SK-MEL-5 (cell line): Measurements from ENCODE around the gene HIP1. TPM values are rescaled to one million over a fixed set of nuclear protein-coding genes. Genes with fewer than 3 reads are reported as not detected.
"Not testable (repeated sequence)": the region's sequence is repeated elsewhere in the genome, so short reads cannot be mapped to it uniquely, and the experiment has no call there.

Source experiments
- DNase-seq: peaks from one replicate; pipeline ENCODE4 v3.0.0-alpha.2; 2016; ENCODE audit warnings: low read depth, low spot score
- in situ Hi-C: cut with HindIII; loops from 2 replicates; pipeline ENCODE4 v1.10.0; 2016; ENCODE audit warnings: low sequenced_read_pairs, high pct_unique_total_duplicates, low pct_unique_long_range_greater_than_20kb
- total RNA-seq: library from RNA; depleted of rRNA; stranded (reverse); fragments of >200 nt; shearing (Covaris generic); gene quantifications from 2 replicates; pipeline ENCODE4 v1.2.3, GENCODE V29; 2014

The HIP1 gene
- total RNA-seq, 1 experiment from 2014 or later = 44.5 TPM

GRCh38 chr7:75721922-75722321 lies 16.8 kb downstream of the HIP1 start:
- in situ Hi-C loops, DNase-seq: not testable (repeated sequence)

- in situ Hi-C loops = no loop called here
- DNase-seq = no peak
Observed at GRCh38 chr7:75721426-75721825, 17.3 kb downstream of the HIP1 start.

GRCh38 chr7:75719626-75720025 lies 19.1 kb downstream of the HIP1 start:
- in situ Hi-C loops = no loop called here
- no peak for DNase-seq

- DNase-seq = no peak
- in situ Hi-C loops = no loop called here
Observed at GRCh38 chr7:75718390-75719031, 20.2 kb downstream of the HIP1 start.

- DNase-seq, in situ Hi-C loops: not testable (repeated sequence)
Observed at GRCh38 chr7:75717746-75718145, 21.0 kb downstream of the HIP1 start.

GRCh38 chr7:75716992-75717626 lies 21.6 kb downstream of the HIP1 start:
- DNase-seq = no peak
- in situ Hi-C loops = no loop called here

- in situ Hi-C loops = no loop called here
- no peak for DNase-seq
Observed at GRCh38 chr7:75715864-75716263, 22.9 kb downstream of the HIP1 start.

GRCh38 chr7:75712517-75713361 lies 26.0 kb downstream of the HIP1 start:
- peak; percentile 47 for DNase-seq
- in situ Hi-C loops = no loop called here

GRCh38 chr7:75711656-75712514 lies 26.9 kb downstream of the HIP1 start:
- no peak for DNase-seq
- in situ Hi-C loops = no loop called here

- no peak for DNase-seq
- in situ Hi-C loops = no loop called here
Observed at GRCh38 chr7:75711076-75711475, 27.7 kb downstream of the HIP1 start.

- DNase-seq = no peak
- in situ Hi-C loops = no loop called here
Observed at GRCh38 chr7:75704928-75705327, 33.8 kb downstream of the HIP1 start.

- DNase-seq = no peak
- in situ Hi-C loops = no loop called here
Observed at GRCh38 chr7:75702515-75702914, 36.2 kb downstream of the HIP1 start.

- DNase-seq = no peak
- in situ Hi-C loops = no loop called here
Observed at GRCh38 chr7:75699993-75700392, 38.7 kb downstream of the HIP1 start.

- in situ Hi-C loops = no loop called here
- DNase-seq = no peak
Observed at GRCh38 chr7:75698358-75698757, 40.4 kb downstream of the HIP1 start.

- no peak for DNase-seq
- in situ Hi-C loops = no loop called here
Observed at GRCh38 chr7:75696263-75697037, 42.3 kb downstream of the HIP1 start.

- in situ Hi-C loops = no loop called here
- DNase-seq = no peak
Observed at GRCh38 chr7:75694638-75695399, 43.9 kb downstream of the HIP1 start.
